GM12878 (cell line): Measurements from ENCODE around the gene BCAS3. TPM values are rescaled to one million over a fixed set of nuclear protein-coding genes. Genes with fewer than 3 reads are reported as not detected.

Experiments
- ATAC-seq: fragments of 200-7000 bp; cut with Tn5 transposase; 3 replicates; pipeline ENCODE4 v1.9.1; 2020; ENCODE audit warnings: mild to moderate bottlenecking, moderate library complexity
- BruUV-seq: library from RNA; stranded (reverse); fragments of 400-500 nt; replicated peaks from 2 replicates; lab custom pipeline; 2021; lab: Mats Ljungman, UMichigan
- CTCF ChIA-PET: fragments of 300-600 bp; sonication (Branson Sonifier 250); formaldehyde crosslinking; extraction: SDS; loops from one replicate; lab custom pipeline; 2021; ENCODE audit warnings: inconsistent platforms; lab: Yijun Ruan, JAX
- POLR2A ChIA-PET: fragments of 350-600 bp; formaldehyde crosslinking; extraction: SDS; loops from one replicate; lab custom pipeline; 2021; ENCODE audit warnings: inconsistent platforms; lab: Charles Lee
- RAD21 ChIA-PET: fragments of 300-600 bp; sonication (Branson Sonifier 250); formaldehyde crosslinking; loops from one replicate; lab custom pipeline; 2023; ENCODE audit warnings: antibody characterized with exemption; ENCODE audit not compliant: unreplicated experiment; lab: Charles Lee
- SMC1A ChIA-PET: fragments of 300-600 bp; sonication (Branson Sonifier 250); formaldehyde crosslinking; loops from one replicate; lab custom pipeline; 2023; ENCODE audit not compliant: unreplicated experiment, uncharacterized antibody; lab: Charles Lee
- DNase-seq: peaks from one replicate; pipeline ENCODE4 v3.0.0-alpha.2; 2011; ENCODE audit warnings: low read depth, low spot score
- FAIRE-seq: peaks from 3 replicates; lab custom pipeline; 2011; peaks lifted over from hg19 to GRCh38; lab: Jason Lieb, UNC
- H2AFZ ChIP-seq: 2 replicates; pipeline ENCODE4 v1.6.0; 2011; ENCODE audit warnings: low read depth, low read length, control low read depth; ENCODE audit not compliant: control insufficient read depth
- H3K27ac ChIP-seq: 2 replicates; pipeline ENCODE4 v1.5.1; 2011; ENCODE audit warnings: control low read depth; ENCODE audit not compliant: control insufficient read depth, insufficient read depth
- H3K27me3 ChIP-seq, 2 experiments: replicated peaks in 1 of 2; 2 replicates each; pipeline versions ENCODE4 v1.6.0 to v1.6.1; 2011; ENCODE audit warnings: low read length in 1 of 2; ENCODE audit not compliant: control insufficient read depth in 2 of 2, insufficient read depth in 2 of 2
- H3K36me3 ChIP-seq, 2 experiments: 2 replicates each; pipeline ENCODE4 v1.5.1; 2011; ENCODE audit warnings: low read length in 1 of 2; ENCODE audit not compliant: control insufficient read depth in 2 of 2, insufficient read depth in 2 of 2
- H3K4me1 ChIP-seq: 2 replicates; pipeline ENCODE4 v1.6.1; 2011; ENCODE audit warnings: mild to moderate bottlenecking, low read length, moderate library complexity, mixed read lengths; ENCODE audit not compliant: control insufficient read depth, insufficient read depth
- H3K4me2 ChIP-seq: 2 replicates; pipeline ENCODE4 v1.6.0; 2011; ENCODE audit warnings: control low read depth; ENCODE audit not compliant: control insufficient read depth, insufficient read depth
- H3K4me3 ChIP-seq: fragments of 200-600 bp; sonication (generic); 2 replicates; pipeline ENCODE4 v1.5.1; 2016
- H3K79me2 ChIP-seq: 2 replicates; pipeline ENCODE4 v1.6.0; 2011; ENCODE audit warnings: low read length; ENCODE audit not compliant: control insufficient read depth, insufficient read depth
- H3K9ac ChIP-seq: 2 replicates; pipeline ENCODE4 v1.8.0; 2011; ENCODE audit warnings: low read length, control low read depth, mixed read lengths; ENCODE audit not compliant: control insufficient read depth, insufficient read depth
- H3K9me3 ChIP-seq: replicated peaks from 3 replicates; pipeline ENCODE4 v1.5.1; 2011; ENCODE audit warnings: mild to moderate bottlenecking, low read length; ENCODE audit not compliant: control insufficient read depth, insufficient read depth
- H4K20me1 ChIP-seq: 2 replicates; pipeline ENCODE4 v1.6.0; 2011; ENCODE audit not compliant: control insufficient read depth, insufficient read depth
- CEBPB ChIP-seq, 2 experiments: fragments of 150-350 bp in 1 of 2; IDR thresholded peaks; 2 replicates each; pipeline ENCODE4 v1.6.1; 2012 to 2014; ENCODE audit warnings: low read depth in 2 of 2, low read length in 2 of 2, borderline replicate concordance in 1 of 2, inconsistent platforms in 1 of 2
- EP300 ChIP-seq, 2 experiments: fragments of 150-350 bp in 1 of 2; IDR thresholded peaks; 2 replicates each; pipeline ENCODE4 v1.6.1; 2011 to 2012; ENCODE audit warnings: low read depth in 2 of 2, low read length in 2 of 2, borderline replicate concordance in 1 of 2, improper control_type of control experiment in 1 of 2, inconsistent platforms in 1 of 2; ENCODE audit not compliant: control insufficient read depth in 1 of 2
- IRF4 ChIP-seq: IDR thresholded peaks from 2 replicates; pipeline ENCODE4 v1.6.1; 2011; ENCODE audit warnings: low read depth, low read length
- NFXL1 ChIP-seq: fragments of 450-650 bp; IDR thresholded peaks from 2 replicates; pipeline ENCODE4 v1.6.1; 2017; ENCODE audit warnings: antibody characterized with exemption, mild to moderate bottlenecking, borderline replicate concordance
- POLR2A ChIP-seq: IDR thresholded peaks from 2 replicates; pipeline ENCODE4 v1.6.1; 2011; ENCODE audit warnings: low read depth, mild to moderate bottlenecking, low read length
- RCOR1 ChIP-seq: conservative IDR thresholded peaks from 2 replicates; pipeline ENCODE4 v1.6.1; 2012; ENCODE audit warnings: low read depth, low read length, improper control_type of control experiment
- STAT3 ChIP-seq: IDR thresholded peaks from 2 replicates; pipeline ENCODE4 v1.6.1; 2011; ENCODE audit warnings: low read depth, low read length, improper control_type of control experiment
- ZBED1 ChIP-seq: IDR thresholded peaks from 2 replicates; pipeline ENCODE4 v1.6.1; 2016; ENCODE audit warnings: borderline replicate concordance
- WGBS: methylation state at CpG from one replicate; pipeline ENCODE4 v1.1.6; 2016; ENCODE audit warnings: low lambda C conversion rate; ENCODE audit not compliant: insufficient replicate concordance, insufficient coverage; ENCODE audit errors: missing lambda C conversion rate; 5-methylcytosine and 5-hydroxymethylcytosine counted together
- in situ Hi-C: fragments of 300-500 bp; cut with MboI; formaldehyde crosslinking; loops from 9 replicates; pipeline ENCODE4 v1.14.3; 2018; ENCODE audit warnings: mixed read lengths
- intact Hi-C: fragments of 100-400 bp; cut with micrococcal nuclease; formaldehyde crosslinking; loops from one replicate; pipeline ENCODE4 v1.14.2; 2022; ENCODE audit not compliant: unreplicated experiment
- polyA plus RNA-seq, 11 experiments: library from polyadenylated mRNA; depleted of rRNA in 4 of 11; unstranded in 6 of 11; stranded (reverse) in 5 of 11; fragments of >200 nt; fragmentation: Nextera tagmentation in 4 of 11; fragmentation: Illumina TruSeq in 1 of 11; extraction: Ambion mirVana in 4 of 11; extraction: Trizol in 1 of 11; gene quantifications; 1 replicate in 1 of 11; 2 replicates in 10 of 11; pipeline versions ENCODE4 v1.2.1 to v1.2.3, GENCODE V29; 2011 to 2016; ENCODE audit warnings: inconsistent platforms in 2 of 11, missing spikeins in 2 of 11, low read depth in 1 of 11
- total RNA-seq, 4 experiments: library from RNA; depleted of rRNA in 3 of 4; stranded (reverse); fragments of >200 nt in 3 of 4; fragmentation: Illumina TruSeq in 1 of 4; extraction: Trizol in 1 of 4; gene quantifications; 2 replicates each; pipeline versions ENCODE4 v1.2.1 to v1.2.3, GENCODE V29; 2013 to 2021
- TF ChIP-seq, protein P1 (sequence below): IDR thresholded peaks from 2 replicates; pipeline ENCODE4 v1.6.1; 2011; ENCODE audit warnings: low read depth, low read length, improper control_type of control experiment, borderline replicate concordance
- TF ChIP-seq, protein P2 (sequence below): fragments of 450-650 bp; IDR thresholded peaks from 2 replicates; pipeline ENCODE4 v1.6.1; 2017; ENCODE audit warnings: mild to moderate bottlenecking, moderate library complexity
- TF ChIP-seq, protein P3 (sequence below): fragments of 450-650 bp; IDR thresholded peaks from 2 replicates; pipeline ENCODE4 v1.6.1; 2017; ENCODE audit warnings: mild to moderate bottlenecking, low read depth, inconsistent platforms; ENCODE audit not compliant: poor library complexity, severe bottlenecking
- TF ChIP-seq, protein P4 (sequence below): IDR thresholded peaks from 2 replicates; pipeline ENCODE4 v1.6.1; 2012; ENCODE audit warnings: low read length, inconsistent platforms

The BCAS3 gene
- total and polyA plus RNA-seq, 10 of the 15 experiments (the other 5 are each of a cell fraction or from before 2014, with no cell fraction given): 2.1 to 11.0 (median 6.6) TPM

DNA sequence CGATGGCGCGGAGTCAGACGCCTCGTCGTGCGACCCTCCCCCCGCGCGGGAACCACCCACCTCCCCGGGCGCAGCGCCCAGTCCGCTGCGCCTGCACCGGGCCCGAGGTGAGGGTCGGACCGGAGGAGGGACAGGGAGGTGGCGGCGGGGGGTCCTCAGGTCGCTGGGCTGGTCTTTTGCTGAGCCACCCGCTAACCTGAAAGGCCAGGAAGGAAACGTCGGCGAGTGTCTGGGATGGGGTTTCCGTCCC is 726.9 kb downstream of the BCAS3 start (continued):
- TF ChIP-seq, protein P1, sequence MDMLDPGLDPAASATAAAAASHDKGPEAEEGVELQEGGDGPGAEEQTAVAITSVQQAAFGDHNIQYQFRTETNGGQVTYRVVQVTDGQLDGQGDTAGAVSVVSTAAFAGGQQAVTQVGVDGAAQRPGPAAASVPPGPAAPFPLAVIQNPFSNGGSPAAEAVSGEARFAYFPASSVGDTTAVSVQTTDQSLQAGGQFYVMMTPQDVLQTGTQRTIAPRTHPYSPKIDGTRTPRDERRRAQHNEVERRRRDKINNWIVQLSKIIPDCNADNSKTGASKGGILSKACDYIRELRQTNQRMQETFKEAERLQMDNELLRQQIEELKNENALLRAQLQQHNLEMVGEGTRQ: no peak
- TF ChIP-seq IRF4 (no peak), EP300 (IDR thresholded peaks at IDR 0.05; ENCODE audit: borderline replicate concordance in 1 of 2, control insufficient read depth in 1 of 2, low read depth in 2 of 2, low read length in 2 of 2) (no peak)

DNA sequence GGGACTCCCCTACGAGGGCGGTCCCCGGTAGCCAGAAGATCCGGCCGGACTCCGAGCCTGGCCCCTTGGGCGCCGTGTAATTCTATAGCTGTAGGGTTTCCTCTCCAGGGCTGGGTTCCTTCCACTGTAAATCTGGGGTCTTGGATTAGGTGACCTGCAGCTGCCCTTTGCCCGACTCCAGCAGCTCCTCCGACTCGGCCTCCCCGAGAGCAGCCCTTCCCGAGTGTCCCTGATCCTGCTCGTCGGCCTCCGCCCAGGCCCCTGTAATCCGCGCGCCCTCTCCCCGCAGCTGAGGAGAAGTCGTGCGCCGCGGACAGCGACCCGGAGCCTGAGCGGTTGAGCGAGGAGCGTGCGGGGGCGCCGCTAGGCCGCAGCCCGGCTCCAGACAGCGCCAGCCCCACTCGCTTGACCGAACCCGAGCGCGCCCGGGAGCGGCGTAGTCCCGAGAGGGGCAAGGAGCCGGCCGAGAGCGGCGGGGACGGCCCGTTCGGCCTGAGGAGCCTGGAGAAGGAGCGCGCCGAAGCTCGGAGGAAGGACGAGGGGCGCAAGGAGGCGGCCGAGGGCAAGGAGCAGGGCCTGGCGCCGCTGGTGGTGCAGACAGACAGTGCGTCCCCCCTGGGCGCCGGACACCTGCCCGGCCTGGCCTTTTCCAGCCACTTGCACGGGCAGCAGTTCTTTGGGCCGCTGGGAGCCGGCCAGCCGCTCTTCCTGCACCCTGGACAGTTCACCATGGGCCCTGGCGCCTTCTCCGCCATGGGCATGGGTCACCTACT is 727.4 kb downstream of the BCAS3 start:
- SMC1A ChIA-PET: no interaction called here
- ATAC-seq: no peak
- Histone ChIP-seq H3K27me3 (peaks cover 41 to 48% of the 10 kb centered on the region in 2 experiments), H3K27ac (no peak overlapping the region), H3K9ac (no peak overlapping the region), H3K9me3 (no peaks in the 10 kb centered on the region), H3K4me2 (no peak overlapping the region), H4K20me1 (no peaks in the 10 kb centered on the region), H3K36me3 (no peaks in the 10 kb centered on the region), H3K79me2 (no peaks in the 10 kb centered on the region), H2AFZ (no peak overlapping the region), H3K4me1 (no peaks in the 10 kb centered on the region), H3K4me3 (no peak overlapping the region)
- 10% methylated on average over 68 of the region's 71 CpGs for WGBS
- no TSS peak for BruUV-seq
- intact Hi-C loops (no loop called here), in situ Hi-C loops (no loop called here)
- DNase-seq: no peak
- POLR2A ChIA-PET: no interaction called here
- RAD21 ChIA-PET: no interaction called here
- CTCF ChIA-PET: no interaction called here
- FAIRE-seq: no peak
- TF ChIP-seq POLR2A (no peak), NFXL1 (no peak; the same call in 1 of the 2 replicates), ZBED1 (no peak), CEBPB (IDR thresholded peaks at IDR 0.05; ENCODE audit: borderline replicate concordance in 1 of 2, low read depth in 2 of 2, low read length in 2 of 2) (no peak), STAT3 (no peak), RCOR1 (no peak)
- TF ChIP-seq, protein P2, sequence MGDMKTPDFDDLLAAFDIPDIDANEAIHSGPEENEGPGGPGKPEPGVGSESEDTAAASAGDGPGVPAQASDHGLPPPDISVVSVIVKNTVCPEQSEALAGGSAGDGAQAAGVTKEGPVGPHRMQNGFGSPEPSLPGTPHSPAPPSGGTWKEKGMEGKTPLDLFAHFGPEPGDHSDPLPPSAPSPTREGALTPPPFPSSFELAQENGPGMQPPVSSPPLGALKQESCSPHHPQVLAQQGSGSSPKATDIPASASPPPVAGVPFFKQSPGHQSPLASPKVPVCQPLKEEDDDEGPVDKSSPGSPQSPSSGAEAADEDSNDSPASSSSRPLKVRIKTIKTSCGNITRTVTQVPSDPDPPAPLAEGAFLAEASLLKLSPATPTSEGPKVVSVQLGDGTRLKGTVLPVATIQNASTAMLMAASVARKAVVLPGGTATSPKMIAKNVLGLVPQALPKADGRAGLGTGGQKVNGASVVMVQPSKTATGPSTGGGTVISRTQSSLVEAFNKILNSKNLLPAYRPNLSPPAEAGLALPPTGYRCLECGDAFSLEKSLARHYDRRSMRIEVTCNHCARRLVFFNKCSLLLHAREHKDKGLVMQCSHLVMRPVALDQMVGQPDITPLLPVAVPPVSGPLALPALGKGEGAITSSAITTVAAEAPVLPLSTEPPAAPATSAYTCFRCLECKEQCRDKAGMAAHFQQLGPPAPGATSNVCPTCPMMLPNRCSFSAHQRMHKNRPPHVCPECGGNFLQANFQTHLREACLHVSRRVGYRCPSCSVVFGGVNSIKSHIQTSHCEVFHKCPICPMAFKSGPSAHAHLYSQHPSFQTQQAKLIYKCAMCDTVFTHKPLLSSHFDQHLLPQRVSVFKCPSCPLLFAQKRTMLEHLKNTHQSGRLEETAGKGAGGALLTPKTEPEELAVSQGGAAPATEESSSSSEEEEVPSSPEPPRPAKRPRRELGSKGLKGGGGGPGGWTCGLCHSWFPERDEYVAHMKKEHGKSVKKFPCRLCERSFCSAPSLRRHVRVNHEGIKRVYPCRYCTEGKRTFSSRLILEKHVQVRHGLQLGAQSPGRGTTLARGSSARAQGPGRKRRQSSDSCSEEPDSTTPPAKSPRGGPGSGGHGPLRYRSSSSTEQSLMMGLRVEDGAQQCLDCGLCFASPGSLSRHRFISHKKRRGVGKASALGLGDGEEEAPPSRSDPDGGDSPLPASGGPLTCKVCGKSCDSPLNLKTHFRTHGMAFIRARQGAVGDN: no peak
- TF ChIP-seq, protein P3, sequence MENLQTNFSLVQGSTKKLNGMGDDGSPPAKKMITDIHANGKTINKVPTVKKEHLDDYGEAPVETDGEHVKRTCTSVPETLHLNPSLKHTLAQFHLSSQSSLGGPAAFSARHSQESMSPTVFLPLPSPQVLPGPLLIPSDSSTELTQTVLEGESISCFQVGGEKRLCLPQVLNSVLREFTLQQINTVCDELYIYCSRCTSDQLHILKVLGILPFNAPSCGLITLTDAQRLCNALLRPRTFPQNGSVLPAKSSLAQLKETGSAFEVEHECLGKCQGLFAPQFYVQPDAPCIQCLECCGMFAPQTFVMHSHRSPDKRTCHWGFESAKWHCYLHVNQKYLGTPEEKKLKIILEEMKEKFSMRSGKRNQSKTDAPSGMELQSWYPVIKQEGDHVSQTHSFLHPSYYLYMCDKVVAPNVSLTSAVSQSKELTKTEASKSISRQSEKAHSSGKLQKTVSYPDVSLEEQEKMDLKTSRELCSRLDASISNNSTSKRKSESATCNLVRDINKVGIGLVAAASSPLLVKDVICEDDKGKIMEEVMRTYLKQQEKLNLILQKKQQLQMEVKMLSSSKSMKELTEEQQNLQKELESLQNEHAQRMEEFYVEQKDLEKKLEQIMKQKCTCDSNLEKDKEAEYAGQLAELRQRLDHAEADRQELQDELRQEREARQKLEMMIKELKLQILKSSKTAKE: no peak
- TF ChIP-seq, protein P4, sequence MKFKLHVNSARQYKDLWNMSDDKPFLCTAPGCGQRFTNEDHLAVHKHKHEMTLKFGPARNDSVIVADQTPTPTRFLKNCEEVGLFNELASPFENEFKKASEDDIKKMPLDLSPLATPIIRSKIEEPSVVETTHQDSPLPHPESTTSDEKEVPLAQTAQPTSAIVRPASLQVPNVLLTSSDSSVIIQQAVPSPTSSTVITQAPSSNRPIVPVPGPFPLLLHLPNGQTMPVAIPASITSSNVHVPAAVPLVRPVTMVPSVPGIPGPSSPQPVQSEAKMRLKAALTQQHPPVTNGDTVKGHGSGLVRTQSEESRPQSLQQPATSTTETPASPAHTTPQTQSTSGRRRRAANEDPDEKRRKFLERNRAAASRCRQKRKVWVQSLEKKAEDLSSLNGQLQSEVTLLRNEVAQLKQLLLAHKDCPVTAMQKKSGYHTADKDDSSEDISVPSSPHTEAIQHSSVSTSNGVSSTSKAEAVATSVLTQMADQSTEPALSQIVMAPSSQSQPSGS: no peak
